BLaER1 treated with 17β-estradiol and CSF1 and Interleukin-3, amounts not matched to agents 10 nM and 100 nM (cell line): ENCODE results near the gene C11orf68.

Source experiments
- H3K27ac ChIP-seq, 11 experiments: shearing (Covaris generic); formaldehyde crosslinking; 2 replicates each; pipeline ENCODE4 v1.8.1; 2022
- H3K27me3 ChIP-seq, 11 experiments: shearing (Covaris generic); formaldehyde crosslinking; 2 replicates each; pipeline ENCODE4 v1.8.1; 2022
- H3K36me3 ChIP-seq, 11 experiments: shearing (Covaris generic); formaldehyde crosslinking; 2 replicates each; pipeline ENCODE4 v1.8.1; 2022
- H3K4me1 ChIP-seq, 10 experiments: shearing (Covaris generic); formaldehyde crosslinking; 2 replicates each; pipeline ENCODE4 v1.8.1; 2022
- H3K4me2 ChIP-seq, 11 experiments: shearing (Covaris generic); formaldehyde crosslinking; 2 replicates each; pipeline ENCODE4 v1.8.1; 2022
- H3K4me3 ChIP-seq, 10 experiments: shearing (Covaris generic); formaldehyde crosslinking; 2 replicates each; pipeline ENCODE4 v1.8.1; 2022
- H3K9ac ChIP-seq, 11 experiments: shearing (Covaris generic); formaldehyde crosslinking; 2 replicates each; pipeline ENCODE4 v1.8.1; 2022
- H3K9me3 ChIP-seq, 11 experiments: shearing (Covaris generic); formaldehyde crosslinking; replicated peaks in 1 of 11; 2 replicates each; pipeline ENCODE4 v1.8.1; 2022
- H4K20me1 ChIP-seq, 11 experiments: shearing (Covaris generic); formaldehyde crosslinking; 2 replicates each; pipeline ENCODE4 v1.8.1; 2022
- Cebpa-rat ChIP-seq, 11 experiments: shearing (Covaris generic); IDR thresholded peaks; 2 replicates each; pipeline ENCODE4 v1.8.1; 2022

The C11orf68 gene

DNA sequence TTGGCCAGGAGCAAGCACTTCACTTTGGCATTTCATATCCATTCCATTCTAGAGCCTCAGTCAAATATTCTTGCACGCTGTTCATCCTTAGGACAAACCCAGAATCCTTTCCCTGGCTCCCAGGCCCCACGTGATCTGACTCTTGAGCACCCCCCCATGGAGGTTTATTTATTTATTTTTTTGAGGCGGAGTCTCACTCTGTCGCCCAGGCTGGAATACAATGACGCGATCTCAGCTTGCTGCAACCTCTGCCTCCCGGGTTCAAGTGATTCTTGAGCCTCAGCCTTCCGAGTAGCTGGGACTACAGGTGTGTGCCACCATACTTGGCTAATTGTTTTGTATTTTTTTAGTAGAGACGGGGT, 13.7 kb upstream of the C11orf68 start:
- H3K4me2 ChIP-seq, result peak overlapping the region in 5 of 11 experiments; percentile 25 to 56 (median 47); a peak in 6 of 22 replicates
- H3K9ac ChIP-seq, result no peak overlapping the region
- no peaks in the 10 kb centered on the region for H4K20me1 ChIP-seq
- H3K9me3 ChIP-seq, result no peaks in the 10 kb centered on the region
- H3K4me1 ChIP-seq, result peaks cover 14 to 39% (median 34%) of the 10 kb centered on the region in 10 experiments
- H3K36me3 ChIP-seq, result no peaks in the 10 kb centered on the region
- TF ChIP-seq Cebpa-rat (IDR thresholded peaks at IDR 0.05), result no peak
- H3K27me3 ChIP-seq, result no peaks in the 10 kb centered on the region
- H3K27ac ChIP-seq, result no peak overlapping the region
- no peak overlapping the region for H3K4me3 ChIP-seq

DNA sequence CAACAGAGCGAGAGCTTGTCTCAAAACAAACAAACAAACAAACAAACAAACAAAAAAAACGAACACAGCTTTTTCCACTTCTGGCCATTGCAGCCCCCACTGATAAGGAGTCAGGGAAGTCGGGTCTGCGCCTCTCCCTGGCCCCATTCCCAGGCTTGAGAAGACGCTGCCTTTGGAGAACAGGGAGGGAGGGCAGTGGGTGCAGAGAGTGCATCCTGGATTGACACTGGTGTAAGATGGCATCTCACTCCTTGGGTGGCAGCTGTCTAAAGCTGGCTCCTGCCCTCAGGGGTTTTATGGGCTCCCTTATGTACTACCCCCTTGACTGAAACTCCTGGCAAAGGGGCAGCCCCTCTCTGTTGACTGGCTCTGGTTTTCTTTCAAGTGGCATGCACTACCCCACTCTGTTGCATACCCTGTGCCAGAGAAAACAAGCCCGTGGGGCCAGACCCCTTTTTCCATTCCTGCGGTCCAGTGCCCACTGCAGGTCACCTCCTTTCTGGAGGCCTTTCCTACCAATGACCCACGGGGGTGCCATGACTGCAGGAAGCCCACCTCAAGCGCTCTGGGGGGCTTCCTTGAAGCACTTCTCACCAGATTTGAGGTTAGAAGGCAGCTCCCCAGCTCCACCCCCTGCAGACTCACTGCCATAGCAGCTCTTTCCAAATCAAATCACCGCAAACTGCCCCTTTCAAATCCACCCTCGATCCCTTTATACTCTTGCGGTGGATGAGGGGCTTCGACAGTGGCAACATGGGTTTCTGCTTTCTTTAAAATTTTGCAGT, 13.1 kb upstream of the C11orf68 start:
- H4K20me1 ChIP-seq, result no peaks in the 10 kb centered on the region

DNA sequence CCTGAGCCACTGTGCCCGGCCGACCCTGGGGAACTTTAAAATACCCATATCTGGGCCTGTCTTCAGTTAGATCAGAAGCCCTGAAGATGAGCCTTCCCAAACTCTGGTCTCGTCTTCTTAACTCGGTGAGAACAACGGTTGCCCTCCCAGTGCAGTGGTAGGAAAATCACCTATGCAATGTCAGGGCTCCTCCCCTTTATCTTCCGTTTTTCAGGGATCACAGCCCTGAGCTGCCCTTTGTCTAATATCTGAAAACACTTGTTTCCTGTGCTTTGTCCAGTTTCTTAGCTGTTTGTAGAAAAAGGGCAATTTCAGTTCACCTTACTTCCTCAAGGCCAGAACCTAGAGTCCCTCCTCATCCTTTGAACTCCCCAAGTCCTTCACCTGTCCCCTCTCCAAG, 9.8 kb upstream of the C11orf68 start:
- H3K27ac ChIP-seq, result peak overlapping the region; percentile 62 to 91 (median 84); a peak in 21 of 22 replicates

More for the DNA sequence above, 13.1 kb upstream of the C11orf68 start:
- H3K4me1 ChIP-seq, result peaks cover 20 to 45% (median 39%) of the 10 kb centered on the region in 10 experiments
- peak overlapping the region in 9 of 11 experiments; percentile 10 to 63 (median 45); a peak in 15 of 22 replicates for H3K4me2 ChIP-seq
- H3K4me3 ChIP-seq, result no peak overlapping the region
- H3K27me3 ChIP-seq, result no peaks in the 10 kb centered on the region
- H3K9me3 ChIP-seq, result no peaks in the 10 kb centered on the region
- H3K36me3 ChIP-seq, result no peaks in the 10 kb centered on the region
- H3K27ac ChIP-seq, result peak overlapping the region in 4 of 11 experiments; percentile 4 to 44 (median 33); a peak in 4 of 22 replicates
- no peak overlapping the region for H3K9ac ChIP-seq
- TF ChIP-seq Cebpa-rat (IDR thresholded peaks at IDR 0.05), result no peak

DNA sequence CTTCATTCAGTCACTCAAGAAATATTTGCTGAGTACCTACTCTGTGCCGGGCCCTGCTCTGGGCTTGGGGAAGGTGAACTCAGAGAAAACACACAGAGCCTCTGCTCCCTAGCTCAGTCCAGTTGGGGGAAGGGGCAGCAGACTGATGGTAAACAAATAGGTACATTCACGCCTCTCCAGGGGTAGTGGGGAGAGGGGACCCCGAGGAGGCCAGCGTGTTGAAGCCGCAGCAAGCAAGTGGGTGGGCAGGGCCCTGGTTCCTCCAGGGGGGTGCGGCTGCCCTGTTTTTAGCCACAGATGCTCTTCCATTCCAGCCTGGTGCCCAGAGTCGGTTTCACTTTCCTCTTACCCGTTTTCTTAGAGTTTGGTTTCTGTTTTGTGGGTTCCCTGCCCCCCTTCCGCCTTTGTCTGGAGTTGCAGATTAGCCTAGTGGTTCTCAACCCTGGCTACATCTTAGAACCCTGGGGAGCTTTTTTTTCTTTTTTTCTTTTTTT, 9.1 kb upstream of the C11orf68 start:
- Histone ChIP-seq H3K4me3 (peak overlapping the region; percentile 34 to 59 (median 43); a peak in 18 of 20 replicates), H3K9ac (peak overlapping the region; percentile 56 to 81 (median 75)), H3K4me2 (peak overlapping the region; percentile 80 to 98 (median 87))

More for the DNA sequence above, 9.8 kb upstream of the C11orf68 start:
- TF ChIP-seq Cebpa-rat (IDR thresholded peaks at IDR 0.05), result no peak
- Histone ChIP-seq H3K36me3 (peaks cover 0 to 6% (median under 1%) of the 10 kb centered on the region in 11 experiments; a peak in 7 of 22 replicates), H4K20me1 (no peaks in the 10 kb centered on the region), H3K9me3 (no peaks in the 10 kb centered on the region), H3K4me2 (peak overlapping the region; percentile 80 to 98 (median 87)), H3K9ac (peak overlapping the region; percentile 56 to 81 (median 75)), H3K27me3 (no peaks in the 10 kb centered on the region), H3K4me1 (peaks cover 23 to 50% (median 43%) of the 10 kb centered on the region in 10 experiments), H3K4me3 (peak overlapping the region; percentile 34 to 59 (median 43); a peak in 13 of 20 replicates)

DNA sequence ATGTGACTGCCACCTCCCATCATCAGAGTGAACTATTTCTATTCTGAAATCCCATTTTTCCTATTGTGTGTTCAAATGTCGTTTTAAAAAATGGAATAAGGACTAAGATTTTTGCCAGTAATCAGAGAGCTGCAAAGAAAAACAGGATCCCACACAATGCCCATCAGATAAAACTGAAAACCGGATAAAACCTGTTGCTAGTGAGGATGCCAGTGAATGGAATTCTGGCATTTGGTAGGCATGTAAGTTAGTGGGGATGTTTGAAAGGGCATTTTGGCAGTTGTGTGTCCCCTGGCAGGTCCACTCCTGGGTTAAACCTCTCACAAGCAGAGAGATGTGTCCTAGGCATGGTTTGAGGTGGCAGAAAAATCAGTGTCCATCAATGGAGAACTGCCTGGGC, 6.5 kb upstream of the C11orf68 start:
- Histone ChIP-seq H3K4me3 (no peak overlapping the region), H3K4me1 (peaks cover 32 to 44% (median 36%) of the 10 kb centered on the region in 10 experiments), H3K9me3 (no peaks in the 10 kb centered on the region), H3K4me2 (no peak overlapping the region), H3K36me3 (peaks cover 15 to 38% (median 24%) of the 10 kb centered on the region in 11 experiments), H3K27ac (no peak overlapping the region), H3K9ac (peak overlapping the region in 1 of 11 experiments; percentile 42; a peak in 1 of 22 replicates), H3K27me3 (no peaks in the 10 kb centered on the region), H4K20me1 (peaks cover 0 to 5% (median 2%) of the 10 kb centered on the region in 11 experiments; a peak in 8 of 22 replicates)
- TF ChIP-seq Cebpa-rat (IDR thresholded peaks at IDR 0.05), result no peak

More for the DNA sequence above, 9.1 kb upstream of the C11orf68 start:
- Histone ChIP-seq H3K4me1 (peaks cover 23 to 50% (median 43%) of the 10 kb centered on the region in 10 experiments), H3K27me3 (no peaks in the 10 kb centered on the region), H3K36me3 (peaks cover 3 to 13% (median 8%) of the 10 kb centered on the region in 11 experiments; a peak in 21 of 22 replicates), H3K27ac (peak overlapping the region; percentile 62 to 91 (median 84); a peak in 21 of 22 replicates), H4K20me1 (no peaks in the 10 kb centered on the region), H3K9me3 (no peaks in the 10 kb centered on the region)
- TF ChIP-seq Cebpa-rat (IDR thresholded peaks at IDR 0.05), result no peak

DNA sequence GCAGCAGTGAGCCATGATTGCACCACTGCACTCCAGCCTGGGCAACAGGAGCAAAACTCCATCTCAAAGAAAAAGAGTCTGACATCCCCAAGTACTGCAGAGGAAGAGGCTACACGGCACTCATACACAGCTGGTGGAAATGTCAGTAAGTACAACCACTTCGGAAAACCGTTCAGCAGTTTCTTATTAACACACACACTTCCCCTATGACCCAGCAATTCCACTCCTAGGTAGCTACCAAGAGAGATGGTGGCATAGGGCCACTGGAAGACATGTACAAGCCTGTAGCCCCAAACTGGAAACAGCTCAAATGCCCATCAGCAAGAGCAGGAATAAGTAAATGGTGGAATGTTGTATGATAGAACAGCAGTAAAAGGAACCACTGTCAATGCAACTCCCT, 3.7 kb upstream of the C11orf68 start:
- H3K27ac ChIP-seq, result no peak overlapping the region
- no peaks in the 10 kb centered on the region for H3K27me3 ChIP-seq
- H3K9me3 ChIP-seq, result no peaks in the 10 kb centered on the region
- no peak overlapping the region for H3K4me3 ChIP-seq
- peaks cover 0 to 17% (median 6%) of the 10 kb centered on the region in 11 experiments; a peak in 10 of 22 replicates for H4K20me1 ChIP-seq
- no peak overlapping the region for H3K4me2 ChIP-seq
- peaks cover 27 to 40% (median 32%) of the 10 kb centered on the region in 10 experiments for H3K4me1 ChIP-seq
- peaks cover 15 to 38% (median 24%) of the 10 kb centered on the region in 11 experiments for H3K36me3 ChIP-seq
- TF ChIP-seq Cebpa-rat (IDR thresholded peaks at IDR 0.05), result no peak
- peak overlapping the region in 1 of 11 experiments; percentile 21; a peak in 1 of 22 replicates for H3K9ac ChIP-seq

- Histone ChIP-seq H3K4me1 (peaks cover 27 to 40% (median 32%) of the 10 kb centered on the region in 10 experiments), H3K27me3 (no peaks in the 10 kb centered on the region), H3K4me3 (no peak overlapping the region), H3K9me3 (no peaks in the 10 kb centered on the region), H3K9ac (peak overlapping the region in 3 of 11 experiments; percentile 21 to 26 (median 24); a peak in 2 of 22 replicates), H3K4me2 (no peak overlapping the region), H4K20me1 (peaks cover under 1 to 22% (median 8%) of the 10 kb centered on the region in 11 experiments; a peak in 11 of 22 replicates), H3K27ac (no peak overlapping the region), H3K36me3 (peaks cover 15 to 38% (median 24%) of the 10 kb centered on the region in 11 experiments)
- TF ChIP-seq Cebpa-rat (IDR thresholded peaks at IDR 0.05), result no peak
Observed at GRCh38 chr11:65921876-65922275, 3.0 kb upstream of the C11orf68 start.

DNA sequence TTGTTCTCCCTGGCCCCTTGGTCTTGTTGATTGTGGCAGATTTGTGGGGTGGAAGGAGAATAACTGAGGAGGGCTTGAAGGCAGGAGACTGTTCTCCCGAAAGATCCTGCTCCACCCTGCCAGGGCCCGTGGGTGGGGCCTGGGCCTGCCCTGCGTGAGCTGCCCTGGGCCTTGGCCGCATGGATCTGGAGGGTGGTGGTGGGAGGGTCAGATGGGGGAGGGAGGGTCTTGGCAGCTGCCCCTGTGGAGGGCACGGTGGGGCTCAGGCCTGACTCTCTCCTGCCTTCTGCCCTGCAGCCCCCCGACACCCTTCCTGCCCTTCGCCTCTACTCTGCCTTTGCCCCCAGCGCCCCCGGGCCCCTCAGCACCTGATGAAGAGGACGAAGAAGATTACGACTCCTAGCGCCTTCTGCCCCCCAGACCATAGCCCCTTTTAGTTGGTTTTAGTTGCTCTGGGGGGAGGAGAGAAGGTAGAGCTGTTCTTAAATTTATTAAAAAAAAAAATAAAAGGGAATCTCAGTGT, 2.2 kb upstream of the C11orf68 start:
- Histone ChIP-seq H3K9ac (peak overlapping the region; percentile 72 to 89 (median 83); a peak in 19 of 22 replicates), H3K4me1 (peaks cover 33 to 45% (median 37%) of the 10 kb centered on the region in 10 experiments), H3K4me2 (peak overlapping the region; percentile 91 to 100 (median 99)), H3K27me3 (no peaks in the 10 kb centered on the region), H3K9me3 (no peaks in the 10 kb centered on the region), H3K27ac (peak overlapping the region in 3 of 11 experiments; percentile 82 to 83 (median 83); a peak in 3 of 22 replicates), H4K20me1 (peaks cover 5 to 29% (median 13%) of the 10 kb centered on the region in 11 experiments; a peak in 11 of 22 replicates), H3K4me3 (peak overlapping the region in 8 of 10 experiments; percentile 65 to 90 (median 84); a peak in 14 of 20 replicates), H3K36me3 (peaks cover 15 to 38% (median 24%) of the 10 kb centered on the region in 11 experiments)
- TF ChIP-seq Cebpa-rat (IDR thresholded peaks at IDR 0.05), result no peak
